Colonic mucosa (tissue), 4 donors: Measurements from ENCODE around the gene CHAF1A. TPM values are rescaled to one million over a fixed set of nuclear protein-coding genes. Genes with fewer than 3 reads are reported as not detected.

Source experiments
- DNase-seq: peaks from one replicate; pipeline ENCODE4 v3.0.0-alpha.2; 2020
- H3K27ac ChIP-seq: fragments of 200-600 bp; one replicate; pipeline ENCODE4 v1.8.0; 2021
- H3K27me3 ChIP-seq: fragments of 200-600 bp; one replicate; pipeline ENCODE4 v1.8.0; 2021
- H3K36me3 ChIP-seq: fragments of 200-600 bp; one replicate; pipeline ENCODE4 v1.8.0; 2021
- H3K4me1 ChIP-seq: fragments of 200-600 bp; one replicate; pipeline ENCODE4 v1.8.0; 2021; ENCODE audit warnings: mild to moderate bottlenecking
- H3K4me3 ChIP-seq: fragments of 200-600 bp; one replicate; pipeline ENCODE4 v1.8.0; 2021
- H3K9ac ChIP-seq, 2 donors: one replicate each; pipeline ENCODE4 v1.7.0; 2013; ENCODE audit warnings: control low read depth in 2 of 2, low read depth in 2 of 2, low read length in 2 of 2
- H3K9me3 ChIP-seq: fragments of 200-600 bp; one replicate; pipeline ENCODE4 v1.8.0; 2021
- CTCF ChIP-seq: fragments of 200-600 bp; IDR thresholded peaks from one replicate; pipeline ENCODE4 v1.8.0; 2022; ENCODE audit warnings: antibody characterized with exemption, mild to moderate bottlenecking
- intact Hi-C: fragments of 100-400 bp; cut with DNase I; formaldehyde crosslinking; loops from one replicate; pipeline ENCODE4 v1.14.1; 2022
- total RNA-seq, 2 donors: library from RNA; stranded (reverse); fragmentation: NEBNext Ultra II Directional in 1 of 2; extraction: Animal tissue kit (Norgen Biotek cat#: 25700) in 1 of 2; gene quantifications; one replicate each; pipeline ENCODE4 v1.2.1, GENCODE V29; 2021
- donor health status: healthy.
- donor health status: DM: no; HTN: no; CAD: no.
- donor health status: DM: no; HTN: no; CAD: no.

The CHAF1A gene
- total RNA-seq, 2 donors from 2014 or later = 15.6 to 53.2 TPM

- Histone ChIP-seq H3K27ac (peak overlapping the region; percentile 69), H3K9ac (peak overlapping the region; percentile 63 to 81), H3K4me3 (peak overlapping the region; percentile 63), H3K27me3 (no peaks in the 10 kb centered on the region), H3K9me3 (no peaks in the 10 kb centered on the region), H3K36me3 (peaks cover 15% of the 10 kb centered on the region), H3K4me1 (peaks cover 6% of the 10 kb centered on the region)
- intact Hi-C loops = loop anchor here (10.0 kb wide), 1 partner anchor 52 kb away; the partner anchor contains the start of genes CHAF1A and SH3GL1
- no peak for TF ChIP-seq CTCF
- DNase-seq = peak; percentile 45
Measured at GRCh38 chr19:4456476-4456842, 54.0 kb downstream of the CHAF1A start.

GRCh38 chr19:4456843-4457653, 54.6 kb downstream of the CHAF1A start:
- no peak for TF ChIP-seq CTCF
- Histone ChIP-seq H3K9me3 (no peaks in the 10 kb centered on the region), H3K9ac (peak overlapping the region; percentile 79 to 81), H3K36me3 (peaks cover 15% of the 10 kb centered on the region), H3K4me1 (peaks cover 6% of the 10 kb centered on the region), H3K4me3 (peak overlapping the region; percentile 63), H3K27me3 (no peaks in the 10 kb centered on the region), H3K27ac (peak overlapping the region; percentile 69)
- intact Hi-C loops = loop anchor here (10.0 kb wide), 1 partner anchor 52 kb away; the partner anchor contains the start of genes CHAF1A and SH3GL1
- DNase-seq = peak; percentile 47

- DNase-seq = peak; percentile 98
- Histone ChIP-seq H3K36me3 (peaks cover 8% of the 10 kb centered on the region), H3K27me3 (no peaks in the 10 kb centered on the region), H3K27ac (peak within 1 kb of the TSS; percentile 69), H3K4me1 (peaks cover 6% of the 10 kb centered on the region), H3K9ac (peak within 1 kb of the TSS; percentile 79 to 81), H3K4me3 (peak within 1 kb of the TSS; percentile 63), H3K9me3 (no peaks in the 10 kb centered on the region)
- intact Hi-C loops = loop anchor here (10.0 kb wide), 1 partner anchor 53 kb away; the partner anchor contains the start of genes CHAF1A and SH3GL1
- TF ChIP-seq CTCF = no peak
Measured at GRCh38 chr19:4457654-4458395, 55.4 kb downstream of the CHAF1A start, which contains the start of gene UBXN6. UBXN6 (minus strand) TSS chr19:4457794; CDS start chr19:4457697, 97 bp downstream.

GRCh38 chr19:4464815-4465581, 62.6 kb downstream of the CHAF1A start:
- TF ChIP-seq CTCF = no peak
- H3K27me3 ChIP-seq = no peaks in the 10 kb centered on the region
- H3K36me3 ChIP-seq = no peaks in the 10 kb centered on the region
- intact Hi-C loops = no loop called here
- H3K9me3 ChIP-seq = no peaks in the 10 kb centered on the region
- no peak overlapping the region for H3K27ac ChIP-seq
- no peaks in the 10 kb centered on the region for H3K4me1 ChIP-seq
- H3K9ac ChIP-seq = no peak overlapping the region
- H3K4me3 ChIP-seq = no peak overlapping the region
- DNase-seq = no peak

- Histone ChIP-seq H3K4me3 (no peak overlapping the region), H3K36me3 (no peaks in the 10 kb centered on the region), H3K4me1 (no peaks in the 10 kb centered on the region), H3K9me3 (no peaks in the 10 kb centered on the region), H3K27me3 (no peaks in the 10 kb centered on the region), H3K27ac (no peak overlapping the region), H3K9ac (no peak overlapping the region)
- intact Hi-C loops = no loop called here
- no peak for TF ChIP-seq CTCF
- no peak for DNase-seq
Measured at GRCh38 chr19:4467835-4468234, 65.4 kb downstream of the CHAF1A start.
